Mesothelial cell of epicardium (in vitro differentiated cells): ENCODE measurements around the gene ARNT2. TPM values are rescaled to one million over a fixed set of nuclear protein-coding genes. Genes with fewer than 3 reads are reported as not detected.

ENCODE experiments used
- DNase-seq, 2 experiments: peaks; one replicate each; pipeline ENCODE4 v3.0.0; 2021; ENCODE audit warnings: low spot score in 2 of 2; ENCODE audit not compliant: unreplicated experiment in 2 of 2
- H3K27ac Mint-ChIP-seq: 2 replicates; pipeline ENCODE4 v1.8.0; 2021; ENCODE audit warnings: mixed read lengths
- H3K27me3 Mint-ChIP-seq: 2 replicates; pipeline ENCODE4 v1.8.0; 2021; ENCODE audit warnings: low read depth, mixed read lengths
- H3K36me3 Mint-ChIP-seq: 2 replicates; pipeline ENCODE4 v1.8.0; 2021; ENCODE audit warnings: mixed read lengths
- H3K4me1 Mint-ChIP-seq: 2 replicates; pipeline ENCODE4 v1.8.0; 2021; ENCODE audit warnings: mixed read lengths
- H3K4me3 Mint-ChIP-seq: 2 replicates; pipeline ENCODE4 v1.8.0; 2021; ENCODE audit warnings: mild to moderate bottlenecking, moderate library complexity, mixed read lengths
- H3K9me3 Mint-ChIP-seq: 2 replicates; pipeline ENCODE4 v1.8.0; 2021; ENCODE audit warnings: mixed read lengths
- total RNA-seq: library from RNA; stranded (reverse); gene quantifications from 3 replicates; pipeline ENCODE4 v1.2.1, GENCODE V29; 2021
- TF ChIP-seq, protein P1 (sequence below): fragments of 200-600 bp; sonication (generic); IDR thresholded peaks from one replicate; pipeline ENCODE4 v1.5.0; 2021; ENCODE audit warnings: antibody characterized with exemption; ENCODE audit not compliant: unreplicated experiment

Gene ARNT2
- total RNA-seq, 1 donor from 2014 or later: 20.2 TPM

DNA sequence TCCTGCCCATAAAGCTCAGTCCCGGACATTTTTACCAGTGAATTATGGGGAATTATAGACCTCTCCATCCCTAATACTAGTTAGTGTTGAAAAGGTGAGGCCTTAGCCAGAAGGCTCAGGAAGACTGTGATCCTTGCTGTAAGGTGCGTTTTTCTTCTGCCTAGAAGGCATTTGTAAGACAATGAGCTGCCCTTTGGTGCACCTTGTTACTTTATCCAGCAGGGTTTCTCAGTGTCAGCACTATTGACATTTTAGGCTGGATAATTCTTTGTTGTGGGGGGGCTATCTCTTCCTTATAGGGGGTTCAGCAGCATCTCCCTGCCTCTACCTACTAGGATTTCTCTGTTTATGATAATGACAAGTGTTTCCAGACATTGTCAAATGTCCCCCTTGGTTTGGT is 182.8 kb downstream of the ARNT2 start:
- no peak overlapping the region for H3K4me3 Mint-ChIP-seq
- TF ChIP-seq, protein P1, sequence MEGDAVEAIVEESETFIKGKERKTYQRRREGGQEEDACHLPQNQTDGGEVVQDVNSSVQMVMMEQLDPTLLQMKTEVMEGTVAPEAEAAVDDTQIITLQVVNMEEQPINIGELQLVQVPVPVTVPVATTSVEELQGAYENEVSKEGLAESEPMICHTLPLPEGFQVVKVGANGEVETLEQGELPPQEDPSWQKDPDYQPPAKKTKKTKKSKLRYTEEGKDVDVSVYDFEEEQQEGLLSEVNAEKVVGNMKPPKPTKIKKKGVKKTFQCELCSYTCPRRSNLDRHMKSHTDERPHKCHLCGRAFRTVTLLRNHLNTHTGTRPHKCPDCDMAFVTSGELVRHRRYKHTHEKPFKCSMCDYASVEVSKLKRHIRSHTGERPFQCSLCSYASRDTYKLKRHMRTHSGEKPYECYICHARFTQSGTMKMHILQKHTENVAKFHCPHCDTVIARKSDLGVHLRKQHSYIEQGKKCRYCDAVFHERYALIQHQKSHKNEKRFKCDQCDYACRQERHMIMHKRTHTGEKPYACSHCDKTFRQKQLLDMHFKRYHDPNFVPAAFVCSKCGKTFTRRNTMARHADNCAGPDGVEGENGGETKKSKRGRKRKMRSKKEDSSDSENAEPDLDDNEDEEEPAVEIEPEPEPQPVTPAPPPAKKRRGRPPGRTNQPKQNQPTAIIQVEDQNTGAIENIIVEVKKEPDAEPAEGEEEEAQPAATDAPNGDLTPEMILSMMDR: no peak
- no peaks in the 10 kb centered on the region for H3K4me1 Mint-ChIP-seq
- H3K27me3 Mint-ChIP-seq: no peaks in the 10 kb centered on the region
- no peak overlapping the region for H3K27ac Mint-ChIP-seq
- H3K9me3 Mint-ChIP-seq: no peaks in the 10 kb centered on the region
- peaks cover 9% of the 10 kb centered on the region for H3K36me3 Mint-ChIP-seq
- no peak for DNase-seq

DNA sequence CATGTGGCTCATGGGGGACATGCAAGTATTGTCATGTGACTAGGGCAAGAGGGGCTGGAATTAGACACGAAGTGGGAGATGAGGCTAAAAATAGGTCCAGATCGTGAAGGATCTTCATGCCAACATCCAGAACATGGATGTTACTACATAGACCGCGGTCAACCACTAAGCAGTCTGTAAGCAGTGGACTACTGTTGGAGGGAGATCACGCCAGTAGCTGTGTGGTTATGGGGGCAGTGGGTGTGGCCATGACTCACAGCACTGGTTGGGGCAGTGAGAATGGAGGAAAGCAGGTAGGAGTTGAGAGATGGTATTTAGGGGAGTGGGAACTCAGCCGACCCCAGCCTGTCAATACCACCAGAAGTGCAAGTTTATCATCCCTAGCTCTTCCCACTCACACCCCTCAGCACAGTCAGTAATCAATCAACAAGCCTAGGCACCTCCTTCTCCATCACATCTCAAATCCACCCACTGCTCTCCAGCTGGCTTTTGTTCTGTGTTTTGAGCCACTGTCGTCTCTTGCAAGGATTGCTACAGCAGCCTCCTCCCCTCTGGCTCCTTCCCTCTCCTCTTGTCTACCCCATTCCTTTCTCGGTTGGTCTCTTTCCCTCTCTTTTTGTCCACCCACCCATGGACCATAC is 183.8 kb downstream of the ARNT2 start:
- Mint-ChIP-seq H3K36me3 (peaks cover 12% of the 10 kb centered on the region), H3K27ac (no peak overlapping the region), H3K27me3 (no peaks in the 10 kb centered on the region), H3K9me3 (no peaks in the 10 kb centered on the region), H3K4me3 (no peak overlapping the region), H3K4me1 (no peaks in the 10 kb centered on the region)
- no peak for DNase-seq
- TF ChIP-seq, protein P1: no peak

DNA sequence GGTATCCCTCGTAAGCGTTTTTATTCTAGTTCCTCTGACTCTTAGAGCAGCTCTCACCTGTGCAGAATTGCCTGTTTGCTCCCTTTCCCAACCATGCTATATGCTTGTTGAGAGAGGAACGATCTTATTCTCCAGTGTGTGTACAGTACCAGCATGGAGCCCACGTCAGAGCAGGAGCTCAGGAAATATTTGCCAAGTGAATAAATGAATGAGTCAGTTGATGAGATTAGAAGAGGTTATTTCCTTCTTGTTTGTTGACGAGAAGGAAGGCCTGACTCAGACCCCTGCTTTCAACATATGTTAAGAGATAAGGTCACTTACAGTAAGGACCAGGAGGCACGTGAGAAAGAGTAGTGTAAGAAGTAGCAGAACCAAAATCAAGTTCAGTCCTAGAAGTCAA is 184.6 kb downstream of the ARNT2 start:
- Mint-ChIP-seq H3K4me1 (no peaks in the 10 kb centered on the region), H3K27ac (no peak overlapping the region), H3K4me3 (no peak overlapping the region), H3K36me3 (peaks cover 14% of the 10 kb centered on the region), H3K27me3 (no peaks in the 10 kb centered on the region), H3K9me3 (no peaks in the 10 kb centered on the region)
- TF ChIP-seq, protein P1: no peak
- no peak for DNase-seq

DNA sequence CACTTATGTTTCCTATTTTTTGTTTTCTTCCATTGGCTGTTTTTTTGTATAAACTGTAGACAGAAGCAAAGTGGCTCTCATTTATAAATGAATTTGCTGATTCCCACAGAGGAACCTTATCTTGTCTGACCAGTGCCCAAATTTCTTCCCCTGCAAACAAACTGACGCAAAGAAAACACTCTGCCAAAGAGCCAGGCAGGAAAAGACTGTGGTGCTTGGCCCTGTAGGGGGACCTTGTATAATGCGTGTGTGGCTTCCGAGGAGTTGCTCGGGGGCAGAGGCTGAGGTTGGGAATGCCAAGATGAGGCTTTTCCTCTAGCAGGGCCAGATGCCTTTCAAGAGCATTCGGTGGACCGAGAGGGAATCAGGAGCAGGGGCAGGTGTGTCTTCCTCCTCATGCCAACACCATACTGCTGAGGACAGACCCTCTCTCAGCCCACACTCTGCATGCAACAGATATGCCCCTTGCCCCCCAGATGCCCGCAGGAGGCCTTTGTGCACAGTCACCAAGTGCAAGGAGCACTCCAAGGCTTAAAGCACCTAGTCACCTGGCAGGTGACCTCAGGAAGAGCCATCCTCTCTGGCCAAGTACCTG is 186.7 kb downstream of the ARNT2 start:
- H3K27me3 Mint-ChIP-seq: no peaks in the 10 kb centered on the region
- no peak overlapping the region for H3K4me3 Mint-ChIP-seq
- H3K9me3 Mint-ChIP-seq: no peaks in the 10 kb centered on the region
- TF ChIP-seq, protein P1: no peak
- H3K36me3 Mint-ChIP-seq: peaks cover 14% of the 10 kb centered on the region
- no peak overlapping the region for H3K27ac Mint-ChIP-seq
- H3K4me1 Mint-ChIP-seq: peaks cover 2% of the 10 kb centered on the region
- no peak for DNase-seq

DNA sequence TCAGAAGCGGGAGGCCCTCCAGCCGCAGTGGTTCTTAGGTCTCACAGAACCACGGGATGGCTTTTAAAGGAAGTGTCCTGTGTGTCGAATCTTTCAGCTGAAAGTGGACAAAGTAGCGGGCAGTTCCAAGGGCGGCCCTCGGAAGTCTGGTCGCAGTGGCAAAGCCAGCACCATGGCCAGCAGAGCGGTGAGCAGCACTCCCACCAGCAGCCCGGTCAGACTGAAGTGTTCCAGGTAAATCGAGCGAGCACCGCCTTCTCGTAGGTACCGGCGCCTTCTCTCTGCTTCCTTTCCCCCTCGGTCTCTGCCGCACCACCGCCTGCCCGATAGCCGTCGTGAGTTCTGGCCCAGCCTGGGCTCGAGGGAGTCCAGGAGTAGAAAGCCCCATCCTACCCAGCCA is 187.3 kb downstream of the ARNT2 start:
- DNase-seq: no peak

More for the DNA sequence above, 187.3 kb downstream of the ARNT2 start:
- H3K27me3 Mint-ChIP-seq: no peaks in the 10 kb centered on the region
- TF ChIP-seq, protein P1: no peak
- H3K9me3 Mint-ChIP-seq: no peaks in the 10 kb centered on the region
- H3K36me3 Mint-ChIP-seq: peaks cover 14% of the 10 kb centered on the region
- H3K4me1 Mint-ChIP-seq: peaks cover 2% of the 10 kb centered on the region
- H3K4me3 Mint-ChIP-seq: no peak overlapping the region
- no peak overlapping the region for H3K27ac Mint-ChIP-seq
